ENCODE data around the gene PCGF3.
"Not testable (repeated sequence)": the region's sequence is repeated elsewhere in the genome, so short reads cannot be mapped to it uniquely, and the experiment has no call there.

Gene PCGF3

GRCh38 chr4:725391-726234 is 20.0 kb downstream of the PCGF3 start:
- no peak for DNase-seq (ENCODE audit: low read depth)

- no peak for DNase-seq (ENCODE audit: low read depth)
Measured at GRCh38 chr4:726235-726787, 20.7 kb downstream of the PCGF3 start.

DNA sequence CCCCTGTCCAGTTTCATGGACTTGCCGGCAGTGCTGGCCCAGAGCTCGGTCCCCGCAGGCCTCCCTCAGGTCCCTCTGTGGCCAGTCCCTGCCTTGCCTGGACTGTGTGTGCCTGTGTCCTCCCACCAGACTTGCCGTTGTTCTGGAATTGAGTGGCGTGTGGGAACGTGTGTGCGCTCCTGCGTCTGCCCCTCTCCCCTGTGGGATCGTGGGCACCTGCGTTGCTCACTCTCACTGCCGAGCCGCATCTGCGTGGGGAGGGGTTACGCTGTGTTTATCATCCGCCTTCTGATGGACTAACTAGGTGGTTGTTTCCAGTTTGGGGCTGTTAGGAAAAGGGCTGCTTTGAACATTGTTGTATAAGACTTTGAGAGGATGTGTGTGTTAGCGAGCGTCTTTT is 21.2 kb downstream of the PCGF3 start:
- DNase-seq (ENCODE audit: low read depth): no peak

DNA sequence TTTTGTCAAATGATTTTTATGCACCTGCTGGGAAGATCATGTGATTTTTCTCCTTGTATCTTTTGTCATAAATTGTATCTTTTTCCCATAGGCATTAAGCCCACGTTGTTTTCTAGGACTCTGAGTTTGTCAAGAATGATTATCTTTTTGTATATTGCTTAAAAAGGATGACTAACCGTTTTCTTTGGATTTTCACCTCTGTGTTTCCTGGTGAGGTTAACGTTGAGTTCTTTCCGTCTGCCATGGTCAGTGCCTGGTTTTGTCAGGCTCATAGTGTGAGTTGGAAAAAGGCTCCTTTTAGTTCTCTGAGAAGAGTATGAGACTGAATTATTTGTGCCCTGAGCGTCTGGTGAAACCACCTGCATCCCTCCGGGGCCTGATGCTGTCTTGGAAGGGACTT is 21.9 kb downstream of the PCGF3 start:
- no peak for DNase-seq (ENCODE audit: low read depth)

- no peak for DNase-seq (ENCODE audit: low read depth)
Measured at GRCh38 chr4:729336-730315, 24.0 kb downstream of the PCGF3 start.

- no peak for DNase-seq (ENCODE audit: low read depth)
Measured at GRCh38 chr4:730511-730910, 24.9 kb downstream of the PCGF3 start.

- DNase-seq (ENCODE audit: low read depth): not testable (repeated sequence)
Measured at GRCh38 chr4:730946-731904, 25.6 kb downstream of the PCGF3 start.

DNA sequence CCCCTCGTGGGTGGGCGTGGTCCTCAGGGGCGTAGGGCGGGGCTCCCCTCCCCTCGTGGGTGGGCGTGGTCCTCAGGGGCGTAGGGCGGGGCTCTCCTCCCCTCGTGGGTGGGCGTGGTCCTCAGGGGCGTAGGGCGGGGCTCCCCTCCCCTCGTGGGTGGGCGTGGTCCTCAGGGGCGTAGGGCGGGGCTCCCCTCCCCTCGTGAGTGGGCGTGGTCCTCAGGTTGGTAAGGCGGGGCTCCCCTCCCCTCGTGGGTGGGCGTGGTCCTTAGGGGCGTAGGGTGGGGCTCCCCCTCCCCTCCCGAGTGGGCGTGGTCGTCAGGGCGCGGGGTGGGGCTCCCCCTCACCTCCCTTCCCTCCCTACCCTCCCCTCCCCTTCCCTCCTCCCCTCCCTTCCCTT is 26.3 kb downstream of the PCGF3 start:
- DNase-seq (ENCODE audit: low read depth): not testable (repeated sequence)

DNA sequence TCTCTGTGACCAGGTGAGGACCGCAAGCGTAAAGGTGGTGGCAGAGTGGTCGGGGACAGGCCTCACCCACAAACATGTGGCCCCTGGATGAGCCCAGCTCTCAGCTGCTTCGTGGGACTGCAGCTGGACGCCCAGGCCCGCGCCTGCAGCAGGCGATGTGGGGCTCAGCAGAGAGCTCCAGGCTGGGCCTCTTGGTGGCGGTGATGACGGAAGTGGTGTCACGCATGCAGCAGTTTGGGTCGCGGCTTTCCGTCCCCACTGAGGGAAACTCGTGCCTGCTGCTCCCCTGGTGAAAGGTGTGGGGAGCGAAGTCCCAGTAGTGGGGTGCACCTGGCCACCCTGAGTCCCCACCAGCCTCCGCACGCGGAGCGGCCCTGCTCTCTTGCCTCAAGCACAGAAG is 26.9 kb downstream of the PCGF3 start:
- DNase-seq (ENCODE audit: low read depth): no peak

GRCh38 chr4:732911-733630 is 27.4 kb downstream of the PCGF3 start:
- no peak for DNase-seq (ENCODE audit: low read depth)

GRCh38 chr4:733631-733980 is 28.0 kb downstream of the PCGF3 start:
- no peak for DNase-seq (ENCODE audit: low read depth)

- no peak for DNase-seq (ENCODE audit: low read depth)
Measured at GRCh38 chr4:734075-734474, 28.4 kb downstream of the PCGF3 start.

GRCh38 chr4:734951-735350 is 29.3 kb downstream of the PCGF3 start:
- no peak for DNase-seq (ENCODE audit: low read depth)

GRCh38 chr4:735583-735982 is 30.0 kb downstream of the PCGF3 start:
- DNase-seq (ENCODE audit: low read depth): no peak

DNA sequence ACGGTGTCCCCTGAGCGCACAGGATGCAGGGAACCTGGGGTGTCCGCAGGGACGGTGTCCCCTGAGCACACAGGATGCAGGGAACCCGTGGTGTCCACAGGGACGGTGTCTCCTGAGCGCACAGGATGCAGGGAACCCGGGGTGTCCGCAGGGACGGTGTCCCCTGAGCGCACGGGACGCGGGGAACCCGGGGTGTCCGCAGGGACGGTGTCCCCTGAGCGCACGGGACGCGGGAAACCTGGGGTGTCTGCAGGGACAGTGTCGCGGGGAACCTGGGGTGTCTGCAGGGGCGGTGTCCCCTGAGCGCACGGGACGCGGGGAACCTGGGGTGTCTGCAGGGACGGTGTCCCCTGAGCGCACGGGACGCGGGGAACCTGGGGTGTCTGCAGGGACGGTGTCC is 30.9 kb downstream of the PCGF3 start:
- not testable (repeated sequence) for DNase-seq (ENCODE audit: low read depth)

GRCh38 chr4:738781-739280 is 33.2 kb downstream of the PCGF3 start:
- no peak for DNase-seq (ENCODE audit: low read depth)

GRCh38 chr4:739569-739968 is 33.9 kb downstream of the PCGF3 start:
- DNase-seq (ENCODE audit: low read depth): no peak

GRCh38 chr4:740011-740410 is 34.4 kb downstream of the PCGF3 start:
- DNase-seq (ENCODE audit: low read depth): no peak

GRCh38 chr4:740656-741282 is 35.1 kb downstream of the PCGF3 start:
- DNase-seq (ENCODE audit: low read depth): no peak

DNA sequence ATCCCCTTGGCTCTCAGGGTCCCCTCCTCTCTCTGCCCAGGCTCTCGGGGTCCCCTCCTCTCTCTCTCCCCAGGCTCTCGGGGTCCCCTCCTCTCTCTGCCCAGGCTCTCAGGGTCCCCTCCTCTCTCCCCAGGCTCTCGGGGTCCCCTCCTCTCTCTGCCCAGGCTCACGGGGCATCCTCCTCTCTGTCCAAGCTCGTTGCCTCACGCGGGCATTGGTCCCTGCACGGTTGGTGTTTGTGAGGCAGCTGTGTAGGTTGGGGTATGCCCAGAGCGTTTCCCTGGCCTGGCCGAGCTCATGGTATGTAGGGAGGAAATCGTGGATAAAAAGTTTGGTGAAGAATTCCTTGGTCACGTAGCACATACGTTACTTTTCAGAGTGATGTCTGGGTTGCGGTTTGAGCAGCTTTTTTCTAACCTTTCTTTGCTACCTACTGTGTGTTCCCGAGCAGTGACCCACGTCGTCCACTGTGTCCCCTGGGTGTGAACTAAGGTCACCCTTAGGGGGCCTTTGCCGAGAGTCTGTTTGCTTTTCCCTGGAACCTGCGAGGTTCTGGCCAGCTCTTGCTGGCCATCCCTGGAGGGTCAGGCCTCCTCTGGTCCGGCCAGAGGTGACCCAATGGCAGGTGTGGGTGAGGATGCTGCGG is 36.6 kb downstream of the PCGF3 start:
- no peak for DNase-seq (ENCODE audit: low read depth)
